GM18508 (cell line): Measurements from ENCODE around the gene HYOU1.
"Not testable (repeated sequence)": the region's sequence is repeated elsewhere in the genome, so short reads cannot be mapped to it uniquely, and the experiment has no call there.

Experiments used
- ATAC-seq: cut with Tn5 transposase; IDR thresholded peaks from one replicate; pipeline ENCODE4 v1.9.1; 2021; ENCODE audit warnings: moderate number of reproducible peaks; ENCODE audit not compliant: insufficient read depth, unreplicated experiment

HYOU1 gene

GRCh38 chr11:119057000-119057769 is at the start of gene HYOU1:
Gene HYOU1 (minus strand): TSS chr11:119057205. CDS start chr11:119056160, 1,045 bp downstream.
- peak; percentile 51 for ATAC-seq

- ATAC-seq, result no peak
These were observed 46.8 kb upstream of the HYOU1 start for GRCh38 chr11:119103793-119104192.

GRCh38 chr11:119103161-119103664 is 46.2 kb upstream of the HYOU1 start:
- ATAC-seq, result not testable (repeated sequence)

DNA sequence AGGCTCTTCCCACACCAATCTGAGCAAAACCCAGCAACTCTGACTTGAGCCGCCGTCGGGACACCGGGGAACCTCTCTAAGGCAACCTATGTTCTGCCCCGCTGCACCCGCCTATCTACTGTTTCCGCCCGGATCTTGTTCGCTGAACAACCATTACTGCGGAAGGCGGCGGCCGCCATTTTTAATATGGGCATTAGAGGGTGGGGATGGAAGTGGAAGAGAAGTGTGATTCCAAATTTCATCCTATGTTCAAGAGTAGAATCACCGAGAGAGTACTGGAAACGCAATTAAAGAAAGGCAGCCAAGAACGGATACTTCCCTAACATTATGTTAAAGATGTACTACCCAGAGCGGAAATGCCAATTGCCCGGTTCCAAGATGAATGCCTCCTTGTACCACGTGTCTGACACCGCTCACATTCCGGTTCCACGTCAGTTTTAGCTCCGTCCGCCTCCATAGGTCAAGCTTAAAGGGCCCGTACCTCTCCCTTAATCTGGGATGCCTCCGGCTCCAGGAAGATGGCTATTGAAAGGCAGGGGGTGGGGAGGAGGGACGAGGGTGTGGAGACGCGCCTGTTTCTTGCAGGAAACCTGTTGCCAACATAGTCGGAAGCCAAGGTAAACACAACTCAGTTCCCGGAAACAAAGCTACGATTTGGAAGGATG is 44.9 kb upstream of the HYOU1 start, which contains the start of gene DPAGT1:
TSS of gene DPAGT1 (minus strand) at position 95 of the 665 bp plus-strand sequence. CDS start 198 bp downstream, outside the sequence.
- peak; percentile 63 for ATAC-seq

DNA sequence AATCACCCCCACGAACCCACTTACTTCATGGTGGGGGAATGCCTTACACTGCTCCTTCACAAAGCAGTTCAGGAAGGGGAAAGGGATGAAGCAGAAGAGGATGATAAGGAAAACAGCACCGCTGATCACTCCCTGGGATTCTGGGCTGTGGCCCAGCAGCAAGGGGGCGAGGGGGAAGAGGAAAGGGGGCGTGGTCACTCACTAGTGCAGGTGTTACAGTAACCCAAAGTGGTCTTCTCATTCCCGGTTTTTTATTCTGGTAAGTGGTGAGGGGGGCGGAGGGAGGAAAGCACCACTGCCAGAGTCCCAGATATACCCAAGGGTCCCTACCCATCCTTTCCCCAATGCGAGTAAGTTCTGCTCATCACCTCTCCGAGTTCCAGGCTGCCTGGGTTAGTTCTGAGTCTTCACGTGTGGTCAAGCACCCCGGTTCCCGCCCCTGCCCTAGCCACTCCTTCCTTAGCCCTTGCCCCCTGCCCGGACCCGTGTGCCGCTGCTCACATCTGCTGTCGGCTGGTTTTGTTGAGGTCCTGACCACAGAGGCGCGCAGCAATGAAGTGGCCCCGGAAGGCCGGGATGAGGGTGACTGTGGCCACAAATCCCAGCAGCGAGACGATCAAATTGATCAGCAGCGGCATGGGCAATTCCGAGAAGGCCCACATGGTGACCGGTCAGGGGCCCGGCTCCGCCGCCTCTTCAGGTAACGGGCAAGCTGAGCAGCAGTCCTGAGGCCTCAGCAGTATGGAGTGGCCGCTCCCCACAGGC is 44.2 kb upstream of the HYOU1 start:
- ATAC-seq, result no peak

- no peak for ATAC-seq
These were observed 43.4 kb upstream of the HYOU1 start for GRCh38 chr11:119100246-119100970.

- no peak for ATAC-seq
These were observed 42.7 kb upstream of the HYOU1 start for GRCh38 chr11:119099711-119100110.

- peak; percentile 68 for ATAC-seq
These were observed 38.3 kb upstream of the HYOU1 start for GRCh38 chr11:119095066-119095880.

DNA sequence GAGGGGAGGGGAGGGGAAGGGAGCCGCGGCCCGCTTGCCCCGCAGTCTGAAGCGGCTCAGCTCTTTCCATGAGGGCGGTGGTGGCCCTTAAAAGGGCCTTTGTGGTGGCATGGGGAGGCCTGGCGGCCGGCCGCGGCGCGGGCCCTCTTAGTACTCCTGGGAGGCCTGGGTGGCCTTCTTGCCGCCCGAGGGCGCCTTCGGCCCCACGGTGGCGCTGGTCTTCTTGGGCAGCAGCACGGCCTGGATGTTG is 37.7 kb upstream of the HYOU1 start:
- ATAC-seq, result no peak

DNA sequence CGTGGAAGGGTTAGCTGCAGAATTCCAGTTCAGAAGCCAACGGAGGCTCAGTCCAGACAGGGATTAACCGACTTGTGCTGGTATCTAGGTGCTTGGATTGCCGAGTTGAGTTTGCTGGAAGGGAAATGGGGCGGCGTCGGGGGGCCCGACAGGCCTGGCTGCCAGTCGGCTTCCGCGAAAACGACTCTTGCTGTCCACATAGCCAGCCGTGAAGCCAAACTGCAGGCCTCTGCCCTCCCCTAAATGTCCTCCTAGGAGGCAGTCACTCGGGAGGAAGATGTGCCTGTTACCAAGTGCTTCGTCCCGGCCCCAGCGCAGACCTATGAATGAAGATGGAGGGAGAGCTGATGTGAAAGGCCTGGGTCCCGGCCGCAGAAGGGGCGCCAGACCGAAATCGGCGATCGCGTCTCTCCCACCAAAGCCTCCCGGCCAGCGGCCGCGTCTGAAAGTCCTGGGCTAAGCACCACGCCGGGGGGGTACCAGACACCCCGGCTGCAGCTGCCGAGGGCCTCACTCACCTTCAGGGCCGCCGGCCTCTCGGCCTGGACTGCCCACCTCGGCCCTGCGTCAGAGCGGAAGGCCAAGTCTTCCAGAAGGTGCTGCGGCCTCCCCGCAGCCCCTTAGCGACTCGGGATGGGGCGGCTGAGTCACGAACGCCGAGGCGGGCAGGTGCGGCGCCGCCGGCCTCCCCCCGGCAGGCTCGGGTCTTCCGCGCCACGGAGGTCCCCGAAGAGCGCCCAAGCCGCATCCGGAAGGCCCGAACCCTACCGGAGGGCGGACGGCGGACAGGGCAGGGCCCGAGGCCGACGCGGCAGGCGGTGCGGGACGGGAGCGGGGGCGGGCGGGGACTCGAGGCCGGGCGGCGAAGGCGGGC is 37.2 kb upstream of the HYOU1 start:
- no peak for ATAC-seq

DNA sequence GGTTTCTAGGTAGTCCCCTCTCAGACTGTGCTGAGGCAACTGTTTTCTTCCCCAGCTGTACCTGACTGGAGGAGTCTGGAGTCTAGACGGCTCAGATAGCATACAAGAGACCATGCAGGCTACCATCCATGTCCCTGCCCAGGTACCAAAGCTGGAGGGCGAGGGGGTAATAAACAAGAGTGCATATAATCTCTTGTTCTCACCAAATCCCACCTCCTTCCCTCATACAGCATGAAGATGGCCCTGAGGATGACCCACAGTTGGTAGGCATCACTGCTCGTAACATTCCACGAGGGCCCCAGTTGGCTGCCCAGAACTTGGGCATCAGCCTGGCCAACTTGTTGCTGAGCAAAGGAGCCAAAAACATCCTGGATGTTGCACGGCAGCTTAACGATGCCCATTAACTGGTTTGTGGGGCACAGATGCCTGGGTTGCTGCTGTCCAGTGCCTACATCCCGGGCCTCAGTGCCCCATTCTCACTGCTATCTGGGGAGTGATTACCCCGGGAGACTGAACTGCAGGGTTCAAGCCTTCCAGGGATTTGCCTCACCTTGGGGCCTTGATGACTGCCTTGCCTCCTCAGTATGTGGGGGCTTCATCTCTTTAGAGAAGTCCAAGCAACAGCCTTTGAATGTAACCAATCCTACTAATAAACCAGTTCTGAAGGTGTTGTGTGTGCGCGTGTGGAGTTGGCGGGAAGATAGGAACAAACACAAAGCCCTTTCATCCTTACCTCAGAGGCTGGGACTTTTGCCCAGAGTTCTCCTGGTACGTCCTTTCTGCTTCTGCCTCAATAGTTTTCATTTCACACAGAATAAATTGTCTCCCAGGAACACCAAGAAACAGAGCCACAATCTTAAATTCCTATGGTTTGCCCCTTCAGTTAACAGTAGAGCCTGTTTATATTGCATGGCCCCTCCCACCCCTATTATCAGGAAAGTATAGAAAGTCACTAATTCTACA is 36.2 kb upstream of the HYOU1 start:
- ATAC-seq, result no peak

DNA sequence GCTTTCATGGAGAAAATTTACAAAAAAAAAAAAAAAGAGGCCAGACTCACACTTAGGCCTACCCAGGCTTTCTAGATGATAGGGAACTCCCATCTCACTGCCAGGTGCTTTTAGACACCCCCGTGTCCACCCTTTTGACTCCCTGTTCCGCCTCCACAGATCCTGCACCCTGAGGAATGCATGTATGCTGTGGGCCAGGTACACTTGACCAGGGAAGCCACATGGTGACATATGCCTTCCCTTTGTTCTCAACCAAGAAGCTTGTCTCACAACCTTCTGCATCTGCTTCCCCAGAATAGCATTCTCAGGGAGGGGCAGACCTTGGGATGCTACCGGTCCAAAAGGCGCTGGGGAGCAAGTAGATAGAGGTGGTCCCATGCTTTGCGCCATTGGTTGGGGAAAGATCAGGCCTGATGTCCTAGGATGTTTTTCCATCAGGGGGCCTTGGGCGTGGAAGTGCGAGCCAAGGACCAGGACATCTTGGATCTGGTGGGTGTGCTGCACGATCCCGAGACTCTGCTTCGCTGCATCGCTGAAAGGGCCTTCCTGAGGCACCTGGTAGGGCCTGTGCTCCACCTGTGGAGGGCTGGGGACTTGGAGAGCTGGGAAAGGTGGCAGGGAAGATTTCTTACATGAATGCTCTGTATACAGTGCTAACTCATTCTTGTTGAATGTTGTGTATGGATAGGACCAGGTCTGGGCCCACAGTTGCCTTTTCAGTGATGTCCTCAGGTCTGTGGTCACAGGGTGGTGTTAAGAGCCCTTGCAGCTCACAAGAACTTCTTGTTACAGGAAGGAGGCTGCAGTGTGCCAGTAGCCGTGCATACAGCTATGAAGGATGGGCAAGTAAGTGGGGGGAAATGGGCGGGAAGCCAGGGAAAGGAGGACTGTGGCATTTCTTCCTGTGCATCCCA is 35.2 kb upstream of the HYOU1 start:
- ATAC-seq, result no peak

DNA sequence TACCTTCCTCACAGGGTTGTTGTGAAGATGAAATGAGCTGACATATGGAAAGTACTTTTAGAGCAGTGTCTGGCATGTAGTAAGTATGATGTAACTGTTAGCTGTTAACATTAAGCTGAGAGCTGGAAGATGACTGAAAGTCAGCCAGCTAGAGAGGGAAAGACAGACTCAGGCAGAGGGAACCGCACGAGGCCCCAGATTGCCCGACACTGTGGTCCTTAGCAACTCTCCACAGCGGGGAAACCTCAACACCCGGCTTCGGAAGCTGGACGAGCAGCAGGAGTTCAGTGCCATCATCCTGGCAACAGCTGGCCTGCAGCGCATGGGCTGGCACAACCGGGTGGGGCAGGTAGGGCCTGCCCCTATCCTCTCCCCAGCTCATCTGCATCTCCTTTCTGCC is 34.2 kb upstream of the HYOU1 start:
- no peak for ATAC-seq

GRCh38 chr11:119089319-119089718 is 32.3 kb upstream of the HYOU1 start:
- ATAC-seq, result no peak

GRCh38 chr11:119088406-119088805 is 31.4 kb upstream of the HYOU1 start:
- ATAC-seq, result no peak

- no peak for ATAC-seq
These were observed 30.8 kb upstream of the HYOU1 start for GRCh38 chr11:119087747-119088241.
